Mesendoderm (in vitro differentiated cells): ENCODE data around the gene ITPRIP.

Experiments
- DNase-seq: peaks from one replicate; pipeline ENCODE4 v3.0.0; 2013
- H2AK5ac ChIP-seq: 2 replicates; pipeline ENCODE4 v1.6.1; 2013; ENCODE audit warnings: low read length, inconsistent platforms
- H2BK120ac ChIP-seq: 2 replicates; pipeline ENCODE4 v1.6.1; 2013; ENCODE audit warnings: low read depth, mild to moderate bottlenecking, low read length, moderate library complexity, mixed read lengths
- H2BK15ac ChIP-seq: replicated peaks from 2 replicates; pipeline ENCODE4 v1.6.1; 2013; ENCODE audit warnings: low read depth, mild to moderate bottlenecking, moderate library complexity
- H2BK5ac ChIP-seq: 2 replicates; pipeline ENCODE4 v1.6.1; 2013; ENCODE audit warnings: low read length, inconsistent platforms
- H3K18ac ChIP-seq: 2 replicates; pipeline ENCODE4 v1.6.1; 2013; ENCODE audit warnings: mild to moderate bottlenecking, low read length, mixed read lengths
- H3K23ac ChIP-seq: one replicate; pipeline ENCODE4 v1.6.1; 2013; ENCODE audit warnings: low read length
- H3K27ac ChIP-seq: 2 replicates; pipeline ENCODE4 v1.5.1; 2013; ENCODE audit warnings: low read depth, mild to moderate bottlenecking, inconsistent platforms, low read length, moderate library complexity
- H3K27me3 ChIP-seq: 2 replicates; pipeline ENCODE4 v1.6.1; 2013; ENCODE audit warnings: low read length, control low read depth, mild to moderate bottlenecking, inconsistent platforms; ENCODE audit not compliant: insufficient read depth, poor library complexity
- H3K36me3 ChIP-seq: 2 replicates; pipeline ENCODE4 v1.6.1; 2013; ENCODE audit warnings: low read length, inconsistent platforms; ENCODE audit not compliant: control insufficient read depth, insufficient read depth
- H3K4ac ChIP-seq: one replicate; pipeline ENCODE4 v1.6.1; 2013; ENCODE audit warnings: low read depth, mild to moderate bottlenecking, low read length, moderate library complexity
- H3K4me1 ChIP-seq: 2 replicates; pipeline ENCODE4 v1.6.1; 2013; ENCODE audit warnings: low read depth, low read length, inconsistent platforms; ENCODE audit not compliant: control insufficient read depth
- H3K4me2 ChIP-seq: 2 replicates; pipeline ENCODE4 v1.6.1; 2013; ENCODE audit warnings: low read length
- H3K4me3 ChIP-seq: 2 replicates; pipeline ENCODE4 v1.5.1; 2013; ENCODE audit warnings: mild to moderate bottlenecking, low read length
- H3K56ac ChIP-seq: one replicate; pipeline ENCODE4 v1.6.1; 2013; ENCODE audit warnings: low read length
- H3K79me1 ChIP-seq: 2 replicates; pipeline ENCODE4 v1.6.1; 2013; ENCODE audit warnings: low read length, inconsistent platforms
- H3K79me2 ChIP-seq: 2 replicates; pipeline ENCODE4 v1.6.1; 2013; ENCODE audit warnings: mild to moderate bottlenecking, low read length; ENCODE audit not compliant: control insufficient read depth, insufficient read depth
- H3K9ac ChIP-seq: 2 replicates; pipeline ENCODE4 v1.6.1; 2013; ENCODE audit warnings: low read length, inconsistent platforms
- H4K5ac ChIP-seq: one replicate; pipeline ENCODE4 v1.6.1; 2013; ENCODE audit warnings: low read length
- H4K8ac ChIP-seq: one replicate; pipeline ENCODE4 v1.6.1; 2013; ENCODE audit warnings: low read depth, mild to moderate bottlenecking, control low read depth, low read length, moderate library complexity
- WGBS: extraction: QIAGEN DNeasy Blood & Tissue Kit; methylation state at CpG from one replicate; pipeline ENCODE4 v1.1.7; 2013; ENCODE audit warnings: low lambda C conversion rate, missing lambda C conversion rate; ENCODE audit not compliant: insufficient coverage; ENCODE audit errors: extremely low coverage; 5-methylcytosine and 5-hydroxymethylcytosine counted together

Gene ITPRIP

GRCh38 chr10:104293011-104293410 lies 45.3 kb downstream of the ITPRIP start:
- H3K4ac ChIP-seq: no peak overlapping the region
- H3K4me2 ChIP-seq: no peak overlapping the region
- H4K8ac ChIP-seq: no peak overlapping the region
- DNase-seq: peak; percentile 80
- peaks cover 8% of the 10 kb centered on the region for H3K4me1 ChIP-seq
- WGBS: no CpG with 5 or more reads among the region's 2 CpGs
- no peak overlapping the region for H4K5ac ChIP-seq
- H3K18ac ChIP-seq: no peak overlapping the region
- no peak overlapping the region for H2BK5ac ChIP-seq
- H3K27ac ChIP-seq: no peak overlapping the region
- H3K4me3 ChIP-seq: no peak overlapping the region
- no peak overlapping the region for H2BK120ac ChIP-seq
- H3K9ac ChIP-seq: no peak overlapping the region
- no peak overlapping the region for H2AK5ac ChIP-seq
- no peaks in the 10 kb centered on the region for H3K36me3 ChIP-seq
- H3K23ac ChIP-seq: no peak overlapping the region
- H3K56ac ChIP-seq: no peak overlapping the region
- H3K79me1 ChIP-seq: no peaks in the 10 kb centered on the region
- no peak overlapping the region for H2BK15ac ChIP-seq
- no peaks in the 10 kb centered on the region for H3K27me3 ChIP-seq
- H3K79me2 ChIP-seq: no peaks in the 10 kb centered on the region

GRCh38 chr10:104291439-104291951 lies 46.8 kb downstream of the ITPRIP start:
- peaks cover 1% of the 10 kb centered on the region for H3K4me1 ChIP-seq
- no peak overlapping the region for H4K5ac ChIP-seq
- no peak overlapping the region for H4K8ac ChIP-seq
- H3K79me2 ChIP-seq: no peaks in the 10 kb centered on the region
- H3K56ac ChIP-seq: no peak overlapping the region
- no peak overlapping the region for H3K4me3 ChIP-seq
- H2BK15ac ChIP-seq: no peak overlapping the region
- H3K27me3 ChIP-seq: no peaks in the 10 kb centered on the region
- H3K4ac ChIP-seq: no peak overlapping the region
- no CpG with 5 or more reads among the region's 26 CpGs for WGBS
- H2BK5ac ChIP-seq: no peak overlapping the region
- H3K18ac ChIP-seq: no peak overlapping the region
- H3K79me1 ChIP-seq: no peaks in the 10 kb centered on the region
- no peak overlapping the region for H3K4me2 ChIP-seq
- no peak overlapping the region for H3K9ac ChIP-seq
- H3K36me3 ChIP-seq: no peaks in the 10 kb centered on the region
- peak; percentile 92 for DNase-seq
- no peak overlapping the region for H2AK5ac ChIP-seq
- no peak overlapping the region for H3K23ac ChIP-seq
- no peak overlapping the region for H3K27ac ChIP-seq
- H2BK120ac ChIP-seq: no peak overlapping the region

GRCh38 chr10:104288355-104288754 lies 49.9 kb downstream of the ITPRIP start:
- Histone ChIP-seq H3K4me1 (peaks cover 1% of the 10 kb centered on the region), H3K18ac (no peak overlapping the region), H4K5ac (no peak overlapping the region), H4K8ac (no peak overlapping the region), H3K27ac (no peak overlapping the region), H3K79me2 (no peaks in the 10 kb centered on the region), H3K4ac (no peak overlapping the region), H3K9ac (no peak overlapping the region), H3K4me2 (no peak overlapping the region), H3K79me1 (no peaks in the 10 kb centered on the region), H3K36me3 (no peaks in the 10 kb centered on the region), H3K27me3 (no peaks in the 10 kb centered on the region), H2AK5ac (no peak overlapping the region), H3K4me3 (no peak overlapping the region), H3K23ac (no peak overlapping the region), H2BK15ac (no peak overlapping the region), H3K56ac (no peak overlapping the region), H2BK120ac (no peak overlapping the region), H2BK5ac (no peak overlapping the region)
- no peak for DNase-seq
- WGBS: no CpG with 5 or more reads among the region's 1 CpG

GRCh38 chr10:104286939-104287338 lies 51.3 kb downstream of the ITPRIP start:
- Histone ChIP-seq H3K4me2 (no peak overlapping the region), H3K4ac (no peak overlapping the region), H3K36me3 (no peaks in the 10 kb centered on the region), H2AK5ac (no peak overlapping the region), H3K9ac (no peak overlapping the region), H3K79me2 (no peaks in the 10 kb centered on the region), H3K23ac (no peak overlapping the region), H3K79me1 (no peaks in the 10 kb centered on the region), H3K4me3 (no peak overlapping the region), H3K56ac (no peak overlapping the region), H2BK15ac (no peak overlapping the region), H2BK5ac (no peak overlapping the region), H3K27ac (no peak overlapping the region), H3K27me3 (no peaks in the 10 kb centered on the region), H3K18ac (no peak overlapping the region), H4K8ac (no peak overlapping the region), H4K5ac (no peak overlapping the region), H3K4me1 (peaks cover 1% of the 10 kb centered on the region), H2BK120ac (no peak overlapping the region)
- WGBS: no CpG with 5 or more reads among the region's 2 CpGs
- no peak for DNase-seq

- H3K27me3 ChIP-seq: no peaks in the 10 kb centered on the region
- no peaks in the 10 kb centered on the region for H3K36me3 ChIP-seq
- no peak overlapping the region for H4K5ac ChIP-seq
- DNase-seq: no peak
- H3K79me1 ChIP-seq: no peaks in the 10 kb centered on the region
- no peak overlapping the region for H2AK5ac ChIP-seq
- no peak overlapping the region for H3K23ac ChIP-seq
- H3K56ac ChIP-seq: no peak overlapping the region
- no peak overlapping the region for H4K8ac ChIP-seq
- H3K27ac ChIP-seq: no peak overlapping the region
- no peak overlapping the region for H3K4me2 ChIP-seq
- no peaks in the 10 kb centered on the region for H3K79me2 ChIP-seq
- H3K4me3 ChIP-seq: no peak overlapping the region
- no CpG with 5 or more reads among the region's 7 CpGs for WGBS
- no peak overlapping the region for H2BK15ac ChIP-seq
- no peak overlapping the region for H2BK120ac ChIP-seq
- H3K4me1 ChIP-seq: no peaks in the 10 kb centered on the region
- H3K4ac ChIP-seq: no peak overlapping the region
- H2BK5ac ChIP-seq: no peak overlapping the region
- no peak overlapping the region for H3K18ac ChIP-seq
- H3K9ac ChIP-seq: no peak overlapping the region
These were observed 53.4 kb downstream of the ITPRIP start for GRCh38 chr10:104284846-104285245.

- Histone ChIP-seq H3K23ac (no peak overlapping the region), H3K79me2 (no peaks in the 10 kb centered on the region), H3K18ac (no peak overlapping the region), H3K4me3 (no peak overlapping the region), H3K27me3 (no peaks in the 10 kb centered on the region), H3K27ac (no peak overlapping the region), H2AK5ac (no peak overlapping the region), H3K9ac (no peak overlapping the region), H4K8ac (no peak overlapping the region), H3K4me1 (no peaks in the 10 kb centered on the region), H3K79me1 (no peaks in the 10 kb centered on the region), H2BK120ac (no peak overlapping the region), H4K5ac (no peak overlapping the region), H3K56ac (no peak overlapping the region), H3K4ac (no peak overlapping the region), H3K36me3 (no peaks in the 10 kb centered on the region), H2BK5ac (no peak overlapping the region), H3K4me2 (no peak overlapping the region), H2BK15ac (no peak overlapping the region)
- DNase-seq: no peak
- WGBS: no CpG with 5 or more reads among the region's 3 CpGs
These were observed 56.6 kb downstream of the ITPRIP start for GRCh38 chr10:104281694-104282093.
